GM12878 (cell line): ENCODE measurements around the gene LMTK3.

ENCODE experiments used
- EP300 ChIP-seq, 2 experiments: fragments of 150-350 bp in 1 of 2; IDR thresholded peaks; 2 replicates each; pipeline ENCODE4 v1.6.1; 2011 to 2012; ENCODE audit warnings: low read depth in 2 of 2, low read length in 2 of 2, borderline replicate concordance in 1 of 2, improper control_type of control experiment in 1 of 2, inconsistent platforms in 1 of 2; ENCODE audit not compliant: control insufficient read depth in 1 of 2
- IRF3 ChIP-seq: fragments of 450-650 bp; IDR thresholded peaks from 2 replicates; pipeline ENCODE4 v1.6.1; 2014; ENCODE audit warnings: mild to moderate bottlenecking
- PBX3 ChIP-seq: IDR thresholded peaks from 2 replicates; pipeline ENCODE4 v1.6.1; 2011; ENCODE audit warnings: mild to moderate bottlenecking, low read depth, low read length, moderate library complexity; ENCODE audit not compliant: insufficient replicate concordance
- SIN3A ChIP-seq: IDR thresholded peaks from 2 replicates; pipeline ENCODE4 v1.6.1; 2012; ENCODE audit warnings: low read depth, low read length, improper control_type of control experiment
- ZBED1 ChIP-seq: IDR thresholded peaks from 2 replicates; pipeline ENCODE4 v1.6.1; 2016; ENCODE audit warnings: borderline replicate concordance

- TF ChIP-seq PBX3 (no peak), IRF3 (no peak), ZBED1 (no peak), SIN3A (no peak), EP300 (IDR thresholded peaks at IDR 0.05; ENCODE audit: borderline replicate concordance in 1 of 2, control insufficient read depth in 1 of 2, low read depth in 2 of 2, low read length in 2 of 2) (no peak)
Measured at GRCh38 chr19:48480558-48481500, 30.8 kb downstream of the LMTK3 start.
